WTC11 (cell line): Measurements from ENCODE around the gene DUSP9. TPM values are rescaled to one million over a fixed set of nuclear protein-coding genes. Genes with fewer than 3 reads are reported as not detected.

Experiments used
- ATAC-seq: fragments of 200-7000 bp; cut with Tn5 transposase; 2 replicates; pipeline ENCODE4 v1.10.0; 2021; ENCODE audit warnings: mild to moderate bottlenecking, moderate library complexity
- CTCF ChIA-PET: fragments of 300-600 bp; sonication (Branson Sonifier 250); formaldehyde crosslinking; loops from one replicate; lab custom pipeline; 2021; ENCODE audit warnings: antibody characterized with exemption; lab: Charles Lee
- POLR2A ChIA-PET: fragments of 350-600 bp; sonication (Branson Sonifier 250); formaldehyde crosslinking; loops from one replicate; lab custom pipeline; 2021; ENCODE audit warnings: antibody characterized with exemption; lab: Charles Lee
- DNase-seq: peaks from one replicate; pipeline ENCODE4 v3.0.0; 2021; ENCODE audit warnings: low spot score
- H3K27ac Mint-ChIP-seq: 2 replicates; pipeline ENCODE4 v1.8.0; 2021; ENCODE audit warnings: mixed read lengths
- H3K27me3 Mint-ChIP-seq: 2 replicates; pipeline ENCODE4 v1.8.0; 2021; ENCODE audit warnings: low read depth, mild to moderate bottlenecking, moderate library complexity, mixed read lengths
- H3K36me3 Mint-ChIP-seq: 2 replicates; pipeline ENCODE4 v1.8.0; 2021; ENCODE audit warnings: mixed read lengths
- H3K4me1 Mint-ChIP-seq: 2 replicates; pipeline ENCODE4 v1.8.0; 2022; ENCODE audit warnings: mixed read lengths
- H3K4me3 Mint-ChIP-seq: 2 replicates; pipeline ENCODE4 v1.8.0; 2021; ENCODE audit warnings: mild to moderate bottlenecking, moderate library complexity, mixed read lengths
- H3K9me3 Mint-ChIP-seq: 2 replicates; pipeline ENCODE4 v1.8.0; 2021; ENCODE audit warnings: mixed read lengths
- ARID4B ChIP-seq: sonication (generic); formaldehyde crosslinking; IDR thresholded peaks from 2 replicates; pipeline ENCODE4 v1.8.0; 2023; ENCODE audit warnings: missing genetic modification reagents, mild to moderate bottlenecking, borderline replicate concordance
- E2F4 ChIP-seq: sonication (generic); formaldehyde crosslinking; IDR thresholded peaks from 2 replicates; pipeline ENCODE4 v1.8.1; 2022; ENCODE audit warnings: low read depth, mild to moderate bottlenecking, moderate library complexity, missing genetic modification reagents, borderline replicate concordance
- EMX1 ChIP-seq: fragments of 250-450 bp; sonication (Bioruptor Pico); IDR thresholded peaks from 2 replicates; pipeline ENCODE4 v1.8.0; 2021; ENCODE audit warnings: mild to moderate bottlenecking
- IRF2 ChIP-seq: sonication (generic); formaldehyde crosslinking; IDR thresholded peaks from 2 replicates; pipeline ENCODE4 v1.8.0; 2022; ENCODE audit warnings: low read depth, missing genetic modification reagents, borderline replicate concordance
- JUN ChIP-seq: sonication (generic); formaldehyde crosslinking; IDR thresholded peaks from 2 replicates; pipeline ENCODE4 v1.8.0; 2023; ENCODE audit warnings: mild to moderate bottlenecking, missing genetic modification reagents
- PREB ChIP-seq: sonication (generic); formaldehyde crosslinking; IDR thresholded peaks from 2 replicates; pipeline ENCODE4 v1.8.1; 2022; ENCODE audit warnings: mild to moderate bottlenecking, missing genetic modification reagents, moderate library complexity, borderline replicate concordance
- ZNF138 ChIP-seq: sonication (generic); formaldehyde crosslinking; conservative IDR thresholded peaks from 2 replicates; pipeline ENCODE4 v1.8.1; 2022; ENCODE audit warnings: mild to moderate bottlenecking, moderate library complexity, missing genetic modification reagents
- ZNF219 ChIP-seq: sonication (generic); formaldehyde crosslinking; IDR thresholded peaks from 2 replicates; pipeline ENCODE4 v1.8.0; 2023; ENCODE audit warnings: missing genetic modification reagents, mild to moderate bottlenecking, borderline replicate concordance
- ZNF396 ChIP-seq: fragments of 250-450 bp; sonication (Bioruptor Pico); IDR thresholded peaks from 2 replicates; pipeline ENCODE4 v1.8.0; 2021; ENCODE audit warnings: mild to moderate bottlenecking, moderate library complexity, borderline replicate concordance
- total RNA-seq: library from RNA; stranded (reverse); gene quantifications from 3 replicates; pipeline ENCODE4 v1.2.3, GENCODE V29; 2021
- TF ChIP-seq, protein P1 (sequence below): fragments of 250-450 bp; sonication (Bioruptor Pico); IDR thresholded peaks from 2 replicates; pipeline ENCODE4 v1.8.0; 2021; ENCODE audit warnings: mild to moderate bottlenecking

Gene DUSP9
- total RNA-seq, 1 experiment from 2014 or later = 2.5 TPM

DNA sequence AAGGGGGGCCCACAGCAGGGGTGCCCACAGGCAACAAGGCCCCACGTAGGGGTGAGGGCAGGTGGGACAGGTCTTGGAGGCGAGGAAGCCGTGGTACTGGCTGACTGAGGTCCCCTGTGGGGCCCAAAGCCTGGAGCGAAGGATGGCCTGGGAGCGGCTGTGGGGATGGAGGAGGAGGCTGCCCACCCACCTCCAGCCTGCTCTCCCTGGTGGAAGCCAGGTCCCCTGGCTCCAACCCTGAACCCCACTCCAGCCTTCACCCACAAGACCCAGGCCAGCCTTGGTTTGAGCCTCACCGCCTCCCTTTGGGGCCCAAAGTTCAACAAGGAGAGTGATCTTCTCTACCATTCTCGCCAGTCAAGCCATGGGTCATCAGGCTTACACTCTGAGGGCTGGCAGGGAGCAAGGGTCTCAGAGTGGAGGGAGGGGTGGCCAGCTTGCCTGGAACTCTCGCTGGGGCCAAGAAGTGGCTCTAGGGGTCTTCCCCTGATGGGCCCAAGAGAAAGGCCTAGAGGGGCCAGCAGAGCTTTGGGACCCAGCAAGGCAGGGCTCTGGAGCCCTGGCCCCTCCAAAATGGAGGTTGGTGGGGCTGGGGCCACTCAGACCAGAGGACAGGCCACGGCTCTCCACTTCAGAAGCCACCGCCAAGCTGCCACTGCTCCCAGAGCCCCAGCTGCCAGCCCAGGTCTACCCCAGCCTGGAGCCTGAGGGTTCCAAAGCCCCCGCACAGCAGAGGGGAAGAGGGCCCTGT is 21.6 kb downstream of the DUSP9 start:
- POLR2A ChIA-PET = interaction anchor here (1.5 to 2.0 kb wide), 2 partner anchors 16 to 24 kb away, joined by 3 to 7 read pairs; no protein-coding TSS in a partner anchor
- ATAC-seq = no peak

More for the DNA sequence above, 21.6 kb downstream of the DUSP9 start:
- DNase-seq = no peak
- Mint-ChIP-seq H3K36me3 (no peaks in the 10 kb centered on the region), H3K4me1 (peaks cover 3% of the 10 kb centered on the region; the same call in 1 of the 2 replicates), H3K27ac (no peak overlapping the region), H3K4me3 (no peak overlapping the region), H3K9me3 (no peaks in the 10 kb centered on the region), H3K27me3 (peaks cover 28% of the 10 kb centered on the region)
- no peak for TF ChIP-seq EMX1 (CRISPR knock-in tag)
- TF ChIP-seq IRF2 (CRISPR knock-in tag) = no peak
- TF ChIP-seq ARID4B (CRISPR knock-in tag) = no peak
- no peak for TF ChIP-seq ZNF396 (CRISPR knock-in tag)
- no peak for TF ChIP-seq ZNF219
- TF ChIP-seq PREB = no peak
- no peak for TF ChIP-seq JUN
- TF ChIP-seq E2F4 (CRISPR knock-in tag) = no peak
- TF ChIP-seq ZNF138 (CRISPR knock-in tag) = no peak
- TF ChIP-seq, protein P1, sequence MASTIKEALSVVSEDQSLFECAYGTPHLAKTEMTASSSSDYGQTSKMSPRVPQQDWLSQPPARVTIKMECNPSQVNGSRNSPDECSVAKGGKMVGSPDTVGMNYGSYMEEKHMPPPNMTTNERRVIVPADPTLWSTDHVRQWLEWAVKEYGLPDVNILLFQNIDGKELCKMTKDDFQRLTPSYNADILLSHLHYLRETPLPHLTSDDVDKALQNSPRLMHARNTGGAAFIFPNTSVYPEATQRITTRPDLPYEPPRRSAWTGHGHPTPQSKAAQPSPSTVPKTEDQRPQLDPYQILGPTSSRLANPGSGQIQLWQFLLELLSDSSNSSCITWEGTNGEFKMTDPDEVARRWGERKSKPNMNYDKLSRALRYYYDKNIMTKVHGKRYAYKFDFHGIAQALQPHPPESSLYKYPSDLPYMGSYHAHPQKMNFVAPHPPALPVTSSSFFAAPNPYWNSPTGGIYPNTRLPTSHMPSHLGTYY = no peak
- CTCF ChIA-PET = interaction anchor here (0.5 to 7.7 kb wide), 68 partner anchors 8 to 727 kb away, joined by 3 to 153 read pairs (median 4); partner anchors contain the start of genes ATP2B3, BCAP31, CCNQ and DUSP9
